Mononuclear cell (primary cell): ENCODE results near the gene VWA3B. TPM values are rescaled to one million over a fixed set of nuclear protein-coding genes. Genes with fewer than 3 reads are reported as not detected.
"Not testable (repeated sequence)": the region's sequence is repeated elsewhere in the genome, so short reads cannot be mapped to it uniquely, and the experiment has no call there.

Experiments
- H3K27me3 ChIP-seq: 2 replicates; pipeline ENCODE4 v1.6.0; 2011; ENCODE audit warnings: low read length, control low read depth; ENCODE audit not compliant: insufficient read depth
- H3K4me1 ChIP-seq: 2 replicates; pipeline ENCODE4 v1.5.1; 2011; ENCODE audit warnings: mild to moderate bottlenecking, low read length, control low read depth; ENCODE audit not compliant: insufficient read depth
- H3K4me3 ChIP-seq: 2 replicates; pipeline ENCODE4 v1.5.1; 2011; ENCODE audit warnings: mild to moderate bottlenecking, low read length, moderate library complexity
- H3K9me3 ChIP-seq: 2 replicates; pipeline ENCODE4 v1.5.1; 2011; ENCODE audit warnings: low read depth, mild to moderate bottlenecking, control low read depth, low read length
- total RNA-seq: library from RNA; depleted of rRNA; stranded (reverse); fragments of >200 nt; gene quantifications from one replicate; pipeline ENCODE4 v1.2.3, GENCODE V29; 2012

VWA3B gene
- total RNA-seq, result not detected

GRCh38 chr2:98086491-98087446 lies at the start of gene VWA3B:
Gene VWA3B (plus strand): TSS chr2:98087167. CDS start chr2:98093093, 5,926 bp downstream.
- H3K4me3 ChIP-seq, result peak within 1 kb of the TSS; percentile 28
- peaks cover 23% of the 10 kb centered on the region for H3K27me3 ChIP-seq
- no peaks in the 10 kb centered on the region for H3K9me3 ChIP-seq
- peaks cover 61% of the 10 kb centered on the region for H3K4me1 ChIP-seq

GRCh38 chr2:98037206-98037605 lies 49.8 kb upstream of the VWA3B start:
- Histone ChIP-seq H3K4me1 (peaks cover 18% of the 10 kb centered on the region), H3K27me3 (peaks cover 20% of the 10 kb centered on the region), H3K9me3 (no peaks in the 10 kb centered on the region)

GRCh38 chr2:98037666-98038336 lies 49.2 kb upstream of the VWA3B start:
- Histone ChIP-seq H3K9me3 (no peaks in the 10 kb centered on the region), H3K4me1 (peaks cover 18% of the 10 kb centered on the region), H3K4me3 (no peak overlapping the region), H3K27me3 (peaks cover 24% of the 10 kb centered on the region)

More at GRCh38 chr2:98037206-98037605, 49.8 kb upstream of the VWA3B start:
- no peak overlapping the region for H3K4me3 ChIP-seq

GRCh38 chr2:98039085-98039756 lies 47.7 kb upstream of the VWA3B start:
- Histone ChIP-seq H3K27me3 (peaks cover 27% of the 10 kb centered on the region), H3K4me1 (peaks cover 18% of the 10 kb centered on the region), H3K9me3 (peaks cover 7% of the 10 kb centered on the region), H3K4me3 (no peak overlapping the region)

- H3K4me1 ChIP-seq, result peaks cover 18% of the 10 kb centered on the region
- H3K4me3 ChIP-seq, result no peak overlapping the region
- H3K9me3 ChIP-seq, result peaks cover 7% of the 10 kb centered on the region
- peaks cover 27% of the 10 kb centered on the region for H3K27me3 ChIP-seq
These were observed 46.5 kb upstream of the VWA3B start for GRCh38 chr2:98040331-98040939.

GRCh38 chr2:98043101-98043500 lies 43.9 kb upstream of the VWA3B start:
- H3K9me3 ChIP-seq, result peaks cover 7% of the 10 kb centered on the region
- H3K4me3 ChIP-seq, result no peak overlapping the region
- peaks cover 15% of the 10 kb centered on the region for H3K27me3 ChIP-seq
- peaks cover 18% of the 10 kb centered on the region for H3K4me1 ChIP-seq

- not testable (repeated sequence) for H3K9me3 ChIP-seq, H3K4me1 ChIP-seq, H3K4me3 ChIP-seq
- peaks cover 15% of the 10 kb centered on the region for H3K27me3 ChIP-seq
These were observed 42.2 kb upstream of the VWA3B start for GRCh38 chr2:98044730-98045129.

- Histone ChIP-seq H3K4me3 (no peak overlapping the region), H3K27me3 (no peaks in the 10 kb centered on the region), H3K4me1 (no peaks in the 10 kb centered on the region), H3K9me3 (no peaks in the 10 kb centered on the region)
These were observed 36.9 kb upstream of the VWA3B start for GRCh38 chr2:98050070-98050469.

- Histone ChIP-seq H3K4me1 (no peaks in the 10 kb centered on the region), H3K4me3 (no peak overlapping the region), H3K27me3 (no peaks in the 10 kb centered on the region), H3K9me3 (no peaks in the 10 kb centered on the region)
These were observed 28.6 kb upstream of the VWA3B start for GRCh38 chr2:98058191-98058975.

GRCh38 chr2:98060277-98060676 lies 26.7 kb upstream of the VWA3B start:
- H3K27me3 ChIP-seq, result no peaks in the 10 kb centered on the region
- H3K9me3 ChIP-seq, result no peaks in the 10 kb centered on the region
- no peaks in the 10 kb centered on the region for H3K4me1 ChIP-seq
- H3K4me3 ChIP-seq, result no peak overlapping the region

GRCh38 chr2:98063291-98063854 lies 23.6 kb upstream of the VWA3B start:
- Histone ChIP-seq H3K4me3 (no peak overlapping the region), H3K4me1 (no peaks in the 10 kb centered on the region), H3K27me3 (no peaks in the 10 kb centered on the region), H3K9me3 (no peaks in the 10 kb centered on the region)

GRCh38 chr2:98065808-98066207 lies 21.2 kb upstream of the VWA3B start:
- no peak overlapping the region for H3K4me3 ChIP-seq
- no peaks in the 10 kb centered on the region for H3K4me1 ChIP-seq
- H3K27me3 ChIP-seq, result no peaks in the 10 kb centered on the region
- no peaks in the 10 kb centered on the region for H3K9me3 ChIP-seq

GRCh38 chr2:98067160-98067559 lies 19.8 kb upstream of the VWA3B start:
- H3K4me1 ChIP-seq, result no peaks in the 10 kb centered on the region
- H3K27me3 ChIP-seq, result no peaks in the 10 kb centered on the region
- H3K4me3 ChIP-seq, result no peak overlapping the region
- H3K9me3 ChIP-seq, result no peaks in the 10 kb centered on the region

GRCh38 chr2:98070081-98070480 lies 16.9 kb upstream of the VWA3B start:
- Histone ChIP-seq H3K4me1 (no peaks in the 10 kb centered on the region), H3K4me3 (no peak overlapping the region), H3K9me3 (no peaks in the 10 kb centered on the region), H3K27me3 (no peaks in the 10 kb centered on the region)
